A673 (cell line): ENCODE results near the gene HIP1R. TPM values are rescaled to one million over a fixed set of nuclear protein-coding genes. Genes with fewer than 3 reads are reported as not detected.

Experiments
- BruUV-seq: library from RNA; stranded (reverse); fragments of 400-500 nt; replicated peaks from 2 replicates; lab custom pipeline; 2021; lab: Mats Ljungman, UMichigan
- CTCF ChIA-PET: fragments of 300-600 bp; sonication (Branson Sonifier 250); formaldehyde crosslinking; loops from one replicate; lab custom pipeline; 2022; ENCODE audit warnings: antibody characterized with exemption; lab: Charles Lee
- POLR2A ChIA-PET: fragments of 300-600 bp; sonication (Branson Sonifier 250); formaldehyde crosslinking; loops from one replicate; lab custom pipeline; 2022; ENCODE audit warnings: antibody characterized with exemption; ENCODE audit not compliant: low non-redundant PET; lab: Charles Lee
- DNase-seq: peaks from one replicate; pipeline ENCODE4 v3.0.0-alpha.2; 2015; ENCODE audit warnings: low spot score
- H3K27ac ChIP-seq: fragments of 200-600 bp; sonication (generic); 2 replicates; pipeline ENCODE4 v1.5.1; 2016; ENCODE audit warnings: mixed run types, low read depth, mild to moderate bottlenecking, mixed read lengths, antibody characterized with exemption, low read length; ENCODE audit not compliant: poor library complexity, severe bottlenecking
- H3K27me3 ChIP-seq: fragments of 200-600 bp; sonication (generic); replicated peaks from 2 replicates; pipeline ENCODE4 v1.6.1; 2017; ENCODE audit warnings: mixed run types, low read depth, mild to moderate bottlenecking, mixed read lengths, antibody characterized with exemption, low read length; ENCODE audit not compliant: insufficient read depth, poor library complexity
- H3K36me3 ChIP-seq: fragments of 200-600 bp; sonication (generic); 2 replicates; pipeline ENCODE4 v1.6.1; 2016; ENCODE audit warnings: mixed run types, mild to moderate bottlenecking, mixed read lengths, antibody characterized with exemption, low read length; ENCODE audit not compliant: insufficient read depth, poor library complexity, severe bottlenecking
- H3K4me1 ChIP-seq: fragments of 200-600 bp; sonication (generic); 2 replicates; pipeline ENCODE4 v1.6.1; 2017; ENCODE audit warnings: mixed run types, mild to moderate bottlenecking, mixed read lengths, antibody characterized with exemption, low read length; ENCODE audit not compliant: insufficient read depth, poor library complexity, severe bottlenecking
- H3K4me3 ChIP-seq: fragments of 200-600 bp; sonication (generic); 2 replicates; pipeline ENCODE4 v1.5.1; 2016; ENCODE audit warnings: low read depth, mixed run types, mild to moderate bottlenecking, mixed read lengths, low read length; ENCODE audit not compliant: poor library complexity, severe bottlenecking
- H3K9me3 ChIP-seq: fragments of 200-600 bp; sonication (generic); 2 replicates; pipeline ENCODE4 v1.6.1; 2016; ENCODE audit warnings: mixed run types, low read depth, mild to moderate bottlenecking, mixed read lengths, antibody characterized with exemption, low read length; ENCODE audit not compliant: poor library complexity, severe bottlenecking
- EZH2 ChIP-seq: fragments of 200-600 bp; sonication (generic); IDR thresholded peaks from 2 replicates; pipeline ENCODE4 v1.6.1; 2017; ENCODE audit warnings: borderline replicate concordance, low read depth, mild to moderate bottlenecking, mixed read lengths, antibody characterized with exemption, low read length; ENCODE audit not compliant: poor library complexity, severe bottlenecking
- intact Hi-C: fragments of 100-400 bp; cut with micrococcal nuclease; formaldehyde crosslinking; loops from one replicate; pipeline ENCODE4 v1.10.0; 2022; ENCODE audit not compliant: unreplicated experiment
- total RNA-seq: library from RNA; stranded (reverse); gene quantifications from 2 replicates; pipeline ENCODE4 v1.2.3, GENCODE V29; 2021
- TF ChIP-seq, protein P1 (sequence below): fragments of 300-800, 200-600 bp; sonication (generic); conservative IDR thresholded peaks from 2 replicates; pipeline ENCODE4 v1.5.1; 2017; ENCODE audit warnings: low read depth, mild to moderate bottlenecking, antibody characterized with exemption, low read length, moderate library complexity, mixed read lengths

HIP1R gene
- total RNA-seq, 1 experiment from 2014 or later: 30.4 TPM

- intact Hi-C loops: no loop called here
- no TSS peak for BruUV-seq
- Histone ChIP-seq H3K27ac (no peak overlapping the region), H3K9me3 (no peaks in the 10 kb centered on the region), H3K27me3 (no peaks in the 10 kb centered on the region), H3K4me1 (no peaks in the 10 kb centered on the region), H3K4me3 (no peak overlapping the region), H3K36me3 (no peaks in the 10 kb centered on the region)
- CTCF ChIA-PET: interaction anchor here (0.6 kb wide), 1 partner anchor 146 kb away, joined by 5 read pairs; no protein-coding TSS in a partner anchor
- no peak for TF ChIP-seq EZH2
- TF ChIP-seq, protein P1, sequence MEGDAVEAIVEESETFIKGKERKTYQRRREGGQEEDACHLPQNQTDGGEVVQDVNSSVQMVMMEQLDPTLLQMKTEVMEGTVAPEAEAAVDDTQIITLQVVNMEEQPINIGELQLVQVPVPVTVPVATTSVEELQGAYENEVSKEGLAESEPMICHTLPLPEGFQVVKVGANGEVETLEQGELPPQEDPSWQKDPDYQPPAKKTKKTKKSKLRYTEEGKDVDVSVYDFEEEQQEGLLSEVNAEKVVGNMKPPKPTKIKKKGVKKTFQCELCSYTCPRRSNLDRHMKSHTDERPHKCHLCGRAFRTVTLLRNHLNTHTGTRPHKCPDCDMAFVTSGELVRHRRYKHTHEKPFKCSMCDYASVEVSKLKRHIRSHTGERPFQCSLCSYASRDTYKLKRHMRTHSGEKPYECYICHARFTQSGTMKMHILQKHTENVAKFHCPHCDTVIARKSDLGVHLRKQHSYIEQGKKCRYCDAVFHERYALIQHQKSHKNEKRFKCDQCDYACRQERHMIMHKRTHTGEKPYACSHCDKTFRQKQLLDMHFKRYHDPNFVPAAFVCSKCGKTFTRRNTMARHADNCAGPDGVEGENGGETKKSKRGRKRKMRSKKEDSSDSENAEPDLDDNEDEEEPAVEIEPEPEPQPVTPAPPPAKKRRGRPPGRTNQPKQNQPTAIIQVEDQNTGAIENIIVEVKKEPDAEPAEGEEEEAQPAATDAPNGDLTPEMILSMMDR: no peak
- DNase-seq: peak; percentile 33
- POLR2A ChIA-PET: no interaction called here
These were observed 74.4 kb downstream of the HIP1R start for GRCh38 chr12:122909442-122910288.

Other genes starting within 250 kb of the HIP1R start
- gene HCAR2, start 132.1 kb upstream of the HIP1R start, total RNA-seq: 0.24 and 0.34 TPM in 2 replicates
- 0.37 TPM in 1 of 2 replicates, not detected in the other for gene HCAR3, start 118.6 kb upstream of the HIP1R start, total RNA-seq
- 1.9 and 2.0 TPM in 2 replicates for gene HCAR1, start 104.6 kb upstream of the HIP1R start, total RNA-seq
- gene DENR, start 82.6 kb upstream of the HIP1R start, total RNA-seq: 104 and 116 TPM in 2 replicates
- 0.20 TPM in 1 of 2 replicates, not detected in the other for gene CCDC62, start 60.9 kb upstream of the HIP1R start, total RNA-seq
- gene VPS37B, start 60.7 kb downstream of the HIP1R start, total RNA-seq: 30.2 and 34.4 TPM in 2 replicates
- gene ABCB9, start 131.0 kb downstream of the HIP1R start, total RNA-seq: 8.9 and 10.6 TPM in 2 replicates
- gene OGFOD2, start 139.8 kb downstream of the HIP1R start, total RNA-seq: 18.2 and 22.2 TPM in 2 replicates
- gene ARL6IP4, start 145.2 kb downstream of the HIP1R start, total RNA-seq: 180 and 189 TPM in 2 replicates